ENCODE data around the gene HDAC8. TPM values are rescaled to one million over a fixed set of nuclear protein-coding genes. Genes with fewer than 3 reads are reported as not detected.

Gene HDAC8
- total and polyA plus RNA-seq, 9 of the 15 experiments (the other 6 are each of a cell fraction or from before 2014, with no cell fraction given), result 18.9 to 53.8 (median 28.7) TPM

GRCh38 chrX:72470532-72471223 is 102.0 kb downstream of the HDAC8 start (continued):
- TF ChIP-seq CHD7 (IDR thresholded peaks at IDR 0.05; ENCODE audit: low read depth, low read length), result no peak
- TF ChIP-seq ZKSCAN8 (CRISPR knock-in tag; IDR thresholded peaks at IDR 0.05), result no peak
- TF ChIP-seq ZNF395 (CRISPR knock-in tag; IDR thresholded peaks at IDR 0.05), result no peak
- TF ChIP-seq CBFA2T3 (IDR thresholded peaks at IDR 0.05), result peak; percentile 74
- TF ChIP-seq UBTF (IDR thresholded peaks at IDR 0.05; ENCODE audit: borderline replicate concordance in 1 of 2, low read depth in 2 of 2, low read length in 2 of 2), result no peak
- no peak for TF ChIP-seq NFYB (IDR thresholded peaks at IDR 0.05; ENCODE audit: extremely low read depth, insufficient read length)
- no peak for TF ChIP-seq NFXL1 (CRISPR knock-in tag; IDR thresholded peaks at IDR 0.05)
- TF ChIP-seq BRF1 (IDR thresholded peaks at IDR 0.05; ENCODE audit: borderline replicate concordance, extremely low read depth, insufficient read length), result no peak
- no peak for TF ChIP-seq SMAD2 (IDR thresholded peaks at IDR 0.05; ENCODE audit: low read depth, low read length)
- TF ChIP-seq ZNF707 (CRISPR knock-in tag; conservative IDR thresholded peaks at IDR 0.05), result no peak
- 0 out of 2 replicates have a peak, but pooled peaks have one; percentile 17 for TF ChIP-seq ZEB2 (IDR thresholded peaks at IDR 0.05)
- TF ChIP-seq MEIS2 (IDR thresholded peaks at IDR 0.05; ENCODE audit: partially characterized antibody), result no peak
- no peak for TF ChIP-seq ZNF232 (CRISPR knock-in tag; IDR thresholded peaks at IDR 0.05)
